Heart right ventricle (tissue), 16 donors: ENCODE measurements around the gene PGBD5. TPM values are rescaled to one million over a fixed set of nuclear protein-coding genes. Genes with fewer than 3 reads are reported as not detected.

Experiments
- ATAC-seq, 8 donors: fragments of 200-7000 bp; cut with Tn5 transposase; one replicate each; pipeline ENCODE4 v1.9.1; 2020; ENCODE audit warnings: mild to moderate bottlenecking in 8 of 8, moderate library complexity in 8 of 8, moderate number of reproducible peaks in 1 of 8
- DNase-seq, 2 donors: peaks; one replicate each; pipeline ENCODE4 v3.0.0-alpha.2; 2020
- H3K27ac ChIP-seq, 10 donors: fragments of 200-600 bp; sonication (generic) in 2 of 10; one replicate each; pipeline versions ENCODE4 v1.5.0 to v1.8.0; 2020 to 2022; ENCODE audit warnings: mild to moderate bottlenecking in 3 of 10
- H3K27me3 ChIP-seq, 7 donors: fragments of 200-600 bp; one replicate each; pipeline ENCODE4 v1.8.0; 2021 to 2022; ENCODE audit warnings: mild to moderate bottlenecking in 2 of 7
- H3K36me3 ChIP-seq, 9 donors: fragments of 200-600 bp; sonication (generic) in 1 of 9; one replicate each; pipeline versions ENCODE4 v1.5.0 to v1.8.0; 2020 to 2022; ENCODE audit warnings: mild to moderate bottlenecking in 2 of 9
- H3K4me1 ChIP-seq, 9 donors: fragments of 200-600 bp; sonication (generic) in 1 of 9; one replicate each; pipeline versions ENCODE4 v1.5.0 to v1.8.0; 2020 to 2022; ENCODE audit warnings: mild to moderate bottlenecking in 4 of 9
- H3K4me3 ChIP-seq, 10 donors: fragments of 200-600 bp; sonication (generic) in 2 of 10; one replicate each; pipeline versions ENCODE4 v1.5.0 to v1.8.0; 2020 to 2022; ENCODE audit warnings: mild to moderate bottlenecking in 7 of 10, moderate library complexity in 2 of 10
- H3K9me3 ChIP-seq, 11 donors: fragments of 200-600 bp in 10 of 11; sonication (generic) in 2 of 11; one replicate each; pipeline versions ENCODE4 v1.5.0 to v1.8.0; 2013 to 2022; ENCODE audit warnings: mild to moderate bottlenecking in 2 of 11, control low read depth in 1 of 11, moderate library complexity in 1 of 11
- CTCF ChIP-seq, 9 donors: fragments of 200-600 bp; sonication (generic) in 2 of 9; IDR thresholded peaks; one replicate each; pipeline versions ENCODE4 v1.5.0 to v1.8.0; 2021 to 2022; ENCODE audit warnings: antibody characterized with exemption in 9 of 9, mild to moderate bottlenecking in 5 of 9, moderate library complexity in 1 of 9
- WGBS, 2 donors: extraction: QIAGEN DNeasy Blood & Tissue Kit; methylation state at CpG; one replicate each; pipeline ENCODE4 v1.1.7; 2013; ENCODE audit warnings: inconsistent platforms in 1 of 2; 5-methylcytosine and 5-hydroxymethylcytosine counted together
- intact Hi-C, 10 donors: fragments of 100-400 bp; cut with DNase I; formaldehyde crosslinking; loops; one replicate each; pipeline versions ENCODE4 v1.11.1 to v1.14.2; 2022
- polyA plus RNA-seq, 2 donors: library from polyadenylated mRNA; stranded (reverse); fragments of 200-250 nt; gene quantifications; one replicate each; pipeline ENCODE4 v1.2.3, GENCODE V29; 2013
- total RNA-seq, 10 donors: library from RNA; stranded (reverse); fragmentation: NEBNext Ultra II Directional in 3 of 10; extraction: Animal tissue kit (Norgen Biotek cat#: 25700) in 3 of 10; gene quantifications; one replicate each; pipeline versions ENCODE4 v1.2.1 to v1.2.4, GENCODE V29; 2021 to 2023
- donor health status: Arrhythmogenic right ventricular cardiomyopathy.
- donor health status: ischemic (EF 13 %, LVEDD 7.1; RV severe dilation, severe dysfunction).
- donor health status: healthy with polysubstance abuse.
- donor health status: DM: no; HTN: yes; CAD: no.
- donor health status: DM: no; HTN: no; CAD: no.
- donor health status: ischemic (EF 25% LVEDD 6.9; RV normal size, moderate dysfunction).
- donor health status: ischemic (EF 25% LVEDD 5.7; RV mildly dilated, moderate dysfunction).
- donor health status: healthy.
- donor health status: DM: yes; HTN: yes; CAD: no.
- donor health status: Ischemic cardiomyopathy.
- donor health status: ischemic (EF 35%, LVEDD 5.7; RV mildly dilated, moderate dysfunction).
- donor health status: nonischemic (EF 11% LVEDD 7.7; RV severe dilation, severe dysfunction).
- donor health status: DM: yes; HTN: yes; CAD: no.
- donor health status: PGD.
- donor health status: ischemic (EF 29% LVEDD 5.4; RV normal size, mild dysfunction).
- donor health status: nonischemic (EF 23%, LVEDD 6.1; RV moderate dilation, normal function).

PGBD5 gene
- total and polyA plus RNA-seq, 12 donors = 0.52 to 11.4 (median 7.9) TPM

DNA sequence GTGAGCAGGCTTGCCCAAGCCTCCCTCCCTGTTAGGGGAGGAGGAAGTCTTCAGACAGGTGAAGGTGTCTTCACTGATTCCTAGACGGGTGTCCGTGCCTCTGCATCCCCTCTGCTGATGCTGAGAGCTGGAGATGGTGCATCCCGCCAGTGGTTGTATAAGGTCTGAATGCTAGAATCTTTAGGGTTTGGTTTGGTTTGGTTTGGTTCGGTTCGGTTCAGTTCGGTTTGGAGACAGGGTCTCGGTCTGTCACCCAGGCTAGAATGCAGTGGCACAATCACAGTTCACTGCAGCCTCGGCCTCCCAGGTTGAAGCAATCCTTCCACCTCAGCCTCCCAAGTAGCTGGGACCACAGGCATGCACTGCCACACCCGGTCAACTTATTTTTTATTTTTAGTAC, 153.6 kb downstream of the PGBD5 start:
- ATAC-seq (no peak), DNase-seq (no peak)
- Histone ChIP-seq H3K4me1 (peaks cover 10 to 38% (median 20%) of the 10 kb centered on the region in 9 donors), H3K36me3 (peaks cover 0 to 74% (median 16%) of the 10 kb centered on the region in 9 donors), H3K27me3 (no peaks in the 10 kb centered on the region), H3K4me3 (no peak overlapping the region), H3K9me3 (no peaks in the 10 kb centered on the region), H3K27ac (no peak overlapping the region)
- TF ChIP-seq CTCF (IDR thresholded peaks at IDR 0.05) = no peak
- intact Hi-C loops = no loop called here
- 90 to 97% methylated on average over 9 of the region's 9 CpGs for WGBS, 2 donors

DNA sequence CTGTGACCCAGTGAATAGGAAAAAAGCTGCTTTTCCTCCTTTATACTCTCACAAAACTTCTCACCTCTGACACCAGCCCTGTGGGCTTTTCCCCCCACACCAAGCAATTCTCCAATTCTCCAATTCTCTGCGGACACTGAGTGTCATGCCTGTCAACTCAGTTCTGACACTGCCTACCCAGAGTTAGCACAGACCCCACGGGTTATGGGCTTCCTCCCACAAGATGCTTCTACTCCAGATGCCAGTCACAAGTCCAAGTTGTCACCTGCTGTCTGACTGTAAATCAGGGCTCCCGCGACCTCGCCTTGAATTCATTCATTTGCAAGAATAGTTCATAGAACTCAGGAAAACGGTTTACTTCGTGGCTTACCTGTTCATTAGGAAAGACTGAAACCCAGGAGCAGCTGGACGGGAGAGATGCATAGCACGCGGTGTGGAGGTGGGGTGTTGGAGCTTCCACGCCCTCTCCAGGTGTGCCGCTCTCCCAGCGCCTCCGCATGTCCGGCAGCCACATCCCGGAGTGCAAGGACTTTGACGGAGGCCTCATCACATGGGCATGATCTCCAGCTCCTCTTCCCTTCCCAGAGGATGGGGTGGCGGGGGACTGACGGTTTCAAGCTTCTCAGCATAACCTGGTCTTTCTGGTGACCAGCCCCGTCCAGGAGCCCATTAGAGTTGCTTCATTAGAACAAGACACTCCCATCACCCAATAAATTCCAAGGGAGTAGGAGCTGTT, 154.7 kb downstream of the PGBD5 start:
- Histone ChIP-seq H3K36me3 (peaks cover 0 to 75% (median 18%) of the 10 kb centered on the region in 9 donors), H3K4me1 (peaks cover 8 to 38% (median 20%) of the 10 kb centered on the region in 9 donors), H3K27ac (peak overlapping the region in 7 of 10 donors; percentile 4 to 71 (median 62)), H3K27me3 (no peaks in the 10 kb centered on the region), H3K4me3 (no peak overlapping the region), H3K9me3 (no peaks in the 10 kb centered on the region)
- no peak for DNase-seq
- 91% methylated on average over 20 of the region's 20 CpGs for WGBS, 2 donors
- ATAC-seq = no peak
- intact Hi-C loops = no loop called here
- TF ChIP-seq CTCF (IDR thresholded peaks at IDR 0.05) = no peak

GRCh38 chr1:230270559-230271281, 155.4 kb downstream of the PGBD5 start:
- no peak for TF ChIP-seq CTCF (IDR thresholded peaks at IDR 0.05)
- no peak overlapping the region for H3K4me3 ChIP-seq
- H3K4me1 ChIP-seq = peaks cover 8 to 38% (median 20%) of the 10 kb centered on the region in 9 donors
- 31 to 40% methylated on average over 14 of the region's 14 CpGs for WGBS, 2 donors
- ATAC-seq (peak in 7 of 8 donors; percentile 33 to 66 (median 54)), DNase-seq (no peak)
- peaks cover 0 to 75% (median 14%) of the 10 kb centered on the region in 9 donors for H3K36me3 ChIP-seq
- no peaks in the 10 kb centered on the region for H3K9me3 ChIP-seq
- intact Hi-C loops = no loop called here
- peak overlapping the region in 8 of 10 donors; percentile 29 to 71 (median 57) for H3K27ac ChIP-seq
- no peaks in the 10 kb centered on the region for H3K27me3 ChIP-seq

DNA sequence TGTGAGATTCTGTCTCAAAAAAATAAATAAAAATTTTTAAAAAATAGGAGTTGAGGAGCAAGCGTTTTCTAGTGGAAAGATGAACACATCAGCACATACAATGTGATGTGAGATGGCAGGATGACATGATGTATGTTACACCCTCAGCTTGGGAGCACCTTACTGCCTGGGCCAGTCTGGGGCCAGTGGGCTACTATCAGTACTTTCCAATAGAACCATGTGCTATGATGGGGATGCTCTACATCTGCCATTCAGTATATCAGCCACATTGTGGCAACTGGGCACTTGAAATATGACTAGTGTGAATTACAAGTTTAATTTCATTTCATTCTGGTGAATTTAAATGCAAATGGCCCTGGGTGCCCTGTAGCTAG, 156.0 kb downstream of the PGBD5 start:
- ATAC-seq (no peak), DNase-seq (no peak)
- H3K9me3 ChIP-seq = no peaks in the 10 kb centered on the region
- WGBS, 2 donors = 78 to 95% methylated on average over 1 of the region's 1 CpG
- no peak for TF ChIP-seq CTCF (IDR thresholded peaks at IDR 0.05)
- H3K27me3 ChIP-seq = no peaks in the 10 kb centered on the region
- H3K4me3 ChIP-seq = no peak overlapping the region
- peak overlapping the region in 8 of 10 donors; percentile 29 to 71 (median 57) for H3K27ac ChIP-seq
- H3K36me3 ChIP-seq = peaks cover 0 to 75% (median 12%) of the 10 kb centered on the region in 9 donors
- intact Hi-C loops = no loop called here
- peaks cover 8 to 38% (median 20%) of the 10 kb centered on the region in 9 donors for H3K4me1 ChIP-seq
